ENCODE measurements around the gene SLC46A1.
"Not testable (repeated sequence)": the region's sequence is repeated elsewhere in the genome, so short reads cannot be mapped to it uniquely, and the experiment has no call there.

Gene SLC46A1

DNA sequence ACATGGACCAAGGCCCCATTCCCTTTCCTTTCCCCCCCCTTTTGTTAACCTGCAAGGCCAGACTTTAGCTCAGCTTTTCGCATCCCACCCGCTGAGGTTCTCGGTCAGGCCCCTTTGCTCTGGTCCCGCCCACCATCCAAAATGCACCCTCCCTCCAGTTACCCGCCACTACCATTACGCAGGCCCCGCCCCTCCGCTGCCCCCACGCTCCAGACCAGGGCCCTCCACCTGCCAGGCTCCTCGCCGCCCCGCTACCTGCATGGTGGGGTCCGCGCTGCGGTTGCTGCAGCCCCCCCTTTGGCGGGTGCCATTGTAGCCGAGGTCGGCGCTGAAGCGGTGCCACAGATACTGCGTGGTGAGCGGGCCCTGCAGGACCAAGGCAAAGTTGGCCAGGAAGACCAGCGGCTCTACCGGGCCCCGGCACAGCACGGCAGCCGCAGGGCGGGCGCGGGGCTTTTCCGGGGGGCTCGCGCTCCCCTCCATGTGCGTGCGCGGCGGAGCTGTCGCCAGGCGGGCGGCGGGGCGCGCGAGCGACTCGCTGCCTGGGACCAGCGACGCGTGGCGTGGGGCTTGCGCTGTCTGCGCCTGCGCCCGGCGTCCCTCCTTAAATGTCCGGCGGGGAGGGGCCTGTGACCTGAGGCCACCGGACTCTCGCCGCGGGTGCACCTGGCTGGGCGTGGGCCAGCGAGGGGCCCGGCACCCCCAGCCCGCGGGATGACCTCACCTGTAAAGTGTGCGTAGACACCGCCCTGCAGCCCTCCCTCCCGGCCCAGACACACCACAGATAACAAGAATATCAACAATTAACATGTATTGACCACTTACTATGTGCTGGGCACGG is at the start of gene SLC46A1:
Gene SLC46A1, minus strand, starts transcription at position 581 of the 841 bp plus-strand sequence. Its CDS starts 98 bp downstream, at position 483.
- peak; percentile 40 for DNase-seq

GRCh38 chr17:28449859-28450258 is 43.8 kb upstream of the SLC46A1 start:
- DNase-seq = no peak

- DNase-seq = no peak
Measured at GRCh38 chr17:28447396-28447760, 41.4 kb upstream of the SLC46A1 start.

GRCh38 chr17:28446716-28447395 is 40.8 kb upstream of the SLC46A1 start:
- DNase-seq = no peak

GRCh38 chr17:28443901-28444638 is 38.1 kb upstream of the SLC46A1 start:
- DNase-seq = no peak

GRCh38 chr17:28434326-28434725 is 28.3 kb upstream of the SLC46A1 start:
- not testable (repeated sequence) for DNase-seq

- no peak for DNase-seq
Measured at GRCh38 chr17:28433721-28434120, 27.7 kb upstream of the SLC46A1 start.

DNA sequence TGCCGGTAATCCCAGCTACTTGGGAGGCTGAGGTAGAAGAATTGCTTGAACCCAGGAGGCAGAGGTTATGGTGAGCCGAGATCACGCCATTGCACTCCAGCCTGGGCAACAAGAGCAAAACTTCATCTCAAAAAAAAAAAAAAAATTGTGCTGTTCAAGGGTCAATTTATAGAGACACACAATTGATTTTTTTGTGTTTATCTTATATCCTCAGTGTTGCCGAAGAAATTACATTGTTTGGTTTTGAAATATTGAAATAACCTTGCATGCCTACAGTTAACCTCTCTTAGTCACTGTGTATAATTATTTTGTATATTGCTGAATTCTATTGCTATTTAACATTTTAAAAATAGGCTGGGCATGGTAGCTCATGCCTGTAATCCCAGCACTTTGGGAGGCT is 22.0 kb upstream of the SLC46A1 start:
- DNase-seq = not testable (repeated sequence)

DNA sequence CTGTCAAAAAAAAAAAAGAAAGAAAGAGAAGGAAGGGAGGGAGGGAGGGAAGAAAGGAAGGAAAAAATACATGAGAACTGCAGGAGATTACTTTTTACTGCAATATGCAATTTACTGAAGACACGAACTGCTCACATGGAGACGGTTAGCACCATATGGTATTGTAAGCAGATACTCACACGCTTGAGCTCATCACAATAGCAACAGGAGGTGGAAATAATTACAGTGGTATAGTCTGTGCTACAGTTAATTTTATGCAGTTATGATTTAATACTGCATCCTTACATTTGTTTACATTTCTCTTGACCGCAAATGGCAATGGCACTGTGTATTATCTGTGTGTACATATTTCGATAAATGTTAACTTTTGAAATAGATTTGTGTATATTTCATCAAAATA is 21.4 kb upstream of the SLC46A1 start:
- no peak for DNase-seq

- DNase-seq = peak; percentile 9
Measured at GRCh38 chr17:28426081-28426519, 20.1 kb upstream of the SLC46A1 start.

DNA sequence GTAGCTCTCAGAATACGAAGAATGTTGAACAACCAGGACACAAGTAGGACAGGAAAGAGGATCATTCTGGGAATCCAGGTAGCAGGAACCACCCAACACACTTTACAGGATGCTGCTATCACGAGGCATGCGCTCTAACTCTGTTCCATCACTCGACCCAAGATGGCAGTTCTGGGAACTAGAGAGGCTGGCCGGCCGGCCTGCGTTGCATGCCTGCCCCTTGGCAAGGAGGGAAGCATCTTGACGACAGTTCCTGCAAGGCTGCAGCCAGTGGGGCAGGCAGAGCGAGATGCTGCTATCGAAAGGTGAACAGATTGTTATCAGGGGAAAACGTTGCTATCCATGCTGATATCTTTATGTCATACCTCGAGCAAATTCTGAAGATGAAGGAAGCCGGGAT is 19.2 kb upstream of the SLC46A1 start:
- DNase-seq = no peak

GRCh38 chr17:28421787-28422305 is 15.8 kb upstream of the SLC46A1 start:
- DNase-seq = no peak

- peak; percentile 79 for DNase-seq
Measured at GRCh38 chr17:28416703-28417311, 10.8 kb upstream of the SLC46A1 start.

DNA sequence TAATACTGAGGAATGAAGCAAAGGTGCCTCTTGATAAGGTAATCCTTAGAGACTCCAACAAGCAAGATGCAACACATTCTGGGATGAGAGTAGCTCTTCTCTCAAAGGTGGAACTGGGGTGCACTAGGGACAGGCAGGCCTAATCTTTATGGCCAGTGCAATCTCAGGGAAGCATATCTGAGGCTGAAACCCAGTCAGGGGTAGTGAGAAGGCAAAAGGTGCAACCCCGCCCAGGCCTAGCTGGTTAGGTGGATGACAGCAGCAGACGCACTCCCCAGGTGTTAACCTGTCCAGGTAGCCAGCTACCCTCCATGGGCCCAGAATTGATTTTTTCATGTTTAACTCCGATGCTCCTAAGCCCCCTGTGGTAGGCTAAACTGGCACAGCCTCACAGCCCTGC is 9.9 kb upstream of the SLC46A1 start:
- no peak for DNase-seq

DNA sequence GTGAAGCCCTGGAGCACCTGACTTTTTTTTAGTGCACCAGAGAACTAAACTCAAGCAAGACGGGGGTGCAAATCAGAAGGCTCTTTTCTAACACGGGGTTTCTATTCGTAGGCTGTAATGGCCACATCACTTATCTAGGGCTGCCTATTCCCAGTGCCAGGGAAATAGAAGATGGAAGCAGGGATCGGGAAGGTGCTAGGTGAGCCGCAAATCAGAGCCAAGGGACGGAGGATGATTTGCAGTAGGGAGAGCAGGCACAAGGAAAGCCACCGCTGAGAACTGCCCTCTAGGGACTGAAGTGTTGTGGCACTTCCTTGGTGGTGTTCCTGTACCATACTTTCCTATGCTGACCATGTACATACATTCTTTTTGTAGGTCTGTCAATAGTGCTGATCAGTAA is 7.8 kb upstream of the SLC46A1 start:
- DNase-seq = no peak

DNA sequence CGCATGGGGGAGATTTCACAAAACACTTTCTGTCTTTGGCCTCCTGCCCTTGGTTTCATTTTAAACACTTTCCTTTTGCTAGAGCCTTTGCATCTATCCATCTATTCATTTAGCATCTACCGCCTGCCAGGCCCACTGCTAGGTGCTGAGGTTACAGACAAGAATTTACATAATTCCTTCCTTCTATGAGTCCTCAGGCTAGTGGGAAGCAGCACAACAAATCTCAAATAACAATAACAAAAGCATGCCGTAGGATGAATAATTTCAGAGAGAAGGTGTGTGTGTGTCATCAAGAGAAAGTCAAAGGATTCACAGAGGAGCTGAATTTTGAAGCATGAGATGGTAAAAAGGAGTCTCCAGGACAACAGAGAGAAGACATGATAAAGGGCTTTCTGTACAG is 6.1 kb upstream of the SLC46A1 start:
- no peak for DNase-seq

DNA sequence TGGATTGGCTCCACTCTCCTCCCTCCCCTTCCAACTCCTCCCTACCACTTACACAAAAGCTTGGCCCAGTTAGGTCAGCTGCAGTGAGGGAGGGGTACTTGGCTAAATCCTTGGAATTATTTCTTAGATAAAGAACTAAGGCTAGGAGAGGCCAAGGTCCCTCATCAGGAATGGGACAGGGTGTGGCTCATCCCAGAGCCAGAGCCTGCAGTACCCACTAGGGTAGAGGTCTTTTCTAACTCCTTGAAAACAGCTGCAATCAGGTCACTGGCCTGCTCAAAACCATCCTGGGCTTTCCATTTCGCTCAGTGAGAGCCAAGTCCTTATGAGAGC is 1.9 kb upstream of the SLC46A1 start:
- DNase-seq = no peak

DNA sequence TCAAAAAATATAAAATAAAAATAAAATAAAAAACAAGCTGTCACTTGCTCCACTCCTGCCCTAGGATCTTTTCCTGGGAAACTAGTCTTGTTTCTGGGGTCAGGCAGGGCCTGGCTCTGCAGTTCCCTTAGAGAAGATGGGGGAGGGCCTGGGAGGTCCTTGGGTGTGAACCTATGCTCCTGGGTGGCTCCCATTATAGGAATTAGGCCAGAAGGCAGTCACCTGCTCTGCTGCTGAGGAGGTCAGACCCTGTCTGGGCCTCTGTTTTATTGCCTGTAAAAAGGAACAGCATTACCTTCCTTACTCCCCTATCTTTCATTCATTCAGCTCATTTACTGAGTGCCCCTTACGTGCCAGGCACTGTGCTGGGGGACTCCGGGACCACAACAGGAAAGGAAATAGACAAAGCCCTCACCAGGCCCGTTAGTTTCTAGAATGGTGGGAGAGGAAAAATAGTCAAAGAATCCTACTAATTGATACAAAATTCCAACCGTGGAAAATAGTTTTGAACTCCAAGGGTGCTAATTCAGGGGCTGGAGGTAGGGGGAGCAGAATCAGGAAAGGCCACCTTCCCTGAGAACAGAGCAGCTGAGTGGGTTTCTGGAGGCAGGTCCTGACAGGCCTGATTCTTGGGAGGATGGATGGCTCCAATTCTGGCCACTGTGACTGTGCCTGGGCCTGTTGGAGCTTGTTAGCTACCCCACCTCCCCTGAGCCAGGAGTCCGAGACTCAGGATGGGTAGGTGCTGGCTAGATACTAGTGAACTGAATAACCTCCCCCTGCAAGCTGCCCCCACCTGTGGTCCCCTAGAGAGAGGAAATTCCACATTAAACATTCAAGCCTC is 1.3 kb upstream of the SLC46A1 start:
- no peak for DNase-seq

DNA sequence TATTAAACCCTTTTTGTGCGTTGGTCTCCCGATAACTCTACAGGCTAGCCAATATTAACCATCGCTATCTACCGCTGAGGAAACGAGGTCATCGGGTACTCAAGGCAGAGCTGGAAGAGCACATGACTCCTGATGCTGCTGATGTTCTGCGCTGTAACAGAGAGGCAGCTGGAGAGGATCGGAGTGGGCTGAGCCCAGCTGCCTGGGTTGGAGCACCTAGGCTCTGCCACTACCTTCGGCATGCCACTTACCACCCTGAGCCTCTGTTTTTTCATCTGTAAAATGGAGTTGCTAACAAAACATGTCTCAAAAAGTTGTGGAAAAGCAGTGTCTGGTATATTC is 432 bp upstream of the SLC46A1 start:
- DNase-seq = peak; percentile 29

DNA sequence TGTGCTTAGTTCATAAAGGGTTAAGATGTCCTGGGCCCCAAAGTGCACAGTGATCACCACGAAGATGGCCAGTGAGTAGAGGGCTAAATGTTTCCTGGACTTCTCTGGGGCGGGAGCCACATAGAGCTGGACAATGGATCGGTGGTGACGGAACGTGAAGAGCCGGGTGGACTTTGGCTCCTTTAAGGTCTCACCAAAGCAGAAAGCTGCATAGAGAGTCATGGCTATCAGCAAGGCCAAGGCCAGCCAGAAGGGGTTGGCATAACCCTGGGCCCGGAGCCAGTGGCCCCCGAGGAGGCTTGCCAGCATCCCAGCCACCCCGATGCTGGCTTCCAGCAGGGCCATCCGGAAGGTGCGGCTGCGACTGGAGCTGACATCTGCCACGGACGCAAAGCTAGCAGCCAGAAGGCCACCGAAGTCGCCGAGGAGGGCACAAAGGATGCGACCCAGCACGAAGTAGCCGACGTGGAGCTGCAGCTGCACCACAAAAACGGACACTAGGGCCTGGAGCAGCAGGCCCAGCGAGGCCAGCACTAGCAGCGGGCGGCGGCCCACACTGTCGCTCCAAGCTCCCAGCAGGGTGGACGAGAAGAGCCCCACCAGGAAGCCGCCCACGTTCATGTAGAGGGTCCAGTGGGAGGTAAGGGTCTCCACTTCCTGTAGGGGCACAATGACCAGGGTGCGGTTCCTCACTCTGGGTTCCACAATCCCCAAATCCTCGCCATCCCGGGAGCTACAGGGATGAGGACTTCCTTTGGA is 1.0 kb downstream of the SLC46A1 start:
- no peak for DNase-seq

DNA sequence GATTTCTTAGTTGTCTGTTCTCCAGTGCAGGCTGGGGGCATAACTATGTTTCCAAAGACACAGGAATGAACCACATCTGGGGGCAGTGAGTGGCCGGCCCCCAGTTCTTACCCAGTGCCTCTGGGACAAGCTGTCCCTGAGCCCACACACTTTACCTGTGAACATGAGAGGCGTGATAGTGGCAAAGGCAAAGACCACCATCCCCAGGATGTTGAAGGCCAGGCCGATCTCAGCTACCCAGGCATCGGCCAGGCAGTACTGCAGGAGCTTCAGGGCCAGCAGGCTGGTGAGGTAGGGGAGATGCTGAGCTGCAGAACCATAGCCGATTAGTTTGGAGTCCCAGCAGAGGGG is 1.6 kb downstream of the SLC46A1 start:
- no peak for DNase-seq

DNA sequence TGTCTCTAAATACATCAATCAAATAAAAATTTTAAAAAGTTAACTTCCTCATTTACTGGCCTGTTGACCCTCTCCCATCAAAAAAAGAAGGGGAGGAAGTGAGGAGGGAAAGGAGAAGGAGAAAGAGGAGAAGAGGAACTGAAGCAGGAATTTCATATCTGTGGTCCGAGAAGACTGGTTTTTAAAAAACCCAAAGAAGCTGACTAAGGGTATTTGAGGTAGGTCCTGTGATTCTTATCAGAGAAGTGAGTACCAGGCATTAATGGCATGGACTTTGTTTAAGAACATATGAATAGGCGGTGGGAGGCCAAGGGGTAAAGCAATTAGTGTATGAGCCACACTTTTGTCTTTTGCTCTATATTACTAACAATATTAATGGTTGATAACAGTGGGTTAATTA is 2.0 kb downstream of the SLC46A1 start:
- no peak for DNase-seq
